Stomach (tissue), 4 donors: ENCODE measurements around the gene TMEM107.

Experiments used
- EP300 ChIP-seq: sonication (generic); formaldehyde crosslinking; IDR thresholded peaks from one replicate; pipeline ENCODE4 v1.6.1; 2017; ENCODE audit warnings: antibody characterized with exemption
- POLR2A ChIP-seq, 4 donors: fragments of 450-650 bp; IDR thresholded peaks; one replicate each; pipeline ENCODE4 v1.6.1; 2016; ENCODE audit warnings: antibody characterized with exemption in 4 of 4, control low read depth in 2 of 4, mild to moderate bottlenecking in 1 of 4, moderate library complexity in 1 of 4
- TF ChIP-seq, protein P1 (sequence below), 7 experiments: fragments of 450-650 bp in 4 of 7; fragments of 200-600 bp in 3 of 7; sonication (generic) in 3 of 7; IDR thresholded peaks; one replicate each; pipeline ENCODE4 v1.5.1; 2016 to 2019; ENCODE audit warnings: antibody characterized with exemption in 7 of 7, control low read depth in 2 of 7, mild to moderate bottlenecking in 1 of 7

DNA sequence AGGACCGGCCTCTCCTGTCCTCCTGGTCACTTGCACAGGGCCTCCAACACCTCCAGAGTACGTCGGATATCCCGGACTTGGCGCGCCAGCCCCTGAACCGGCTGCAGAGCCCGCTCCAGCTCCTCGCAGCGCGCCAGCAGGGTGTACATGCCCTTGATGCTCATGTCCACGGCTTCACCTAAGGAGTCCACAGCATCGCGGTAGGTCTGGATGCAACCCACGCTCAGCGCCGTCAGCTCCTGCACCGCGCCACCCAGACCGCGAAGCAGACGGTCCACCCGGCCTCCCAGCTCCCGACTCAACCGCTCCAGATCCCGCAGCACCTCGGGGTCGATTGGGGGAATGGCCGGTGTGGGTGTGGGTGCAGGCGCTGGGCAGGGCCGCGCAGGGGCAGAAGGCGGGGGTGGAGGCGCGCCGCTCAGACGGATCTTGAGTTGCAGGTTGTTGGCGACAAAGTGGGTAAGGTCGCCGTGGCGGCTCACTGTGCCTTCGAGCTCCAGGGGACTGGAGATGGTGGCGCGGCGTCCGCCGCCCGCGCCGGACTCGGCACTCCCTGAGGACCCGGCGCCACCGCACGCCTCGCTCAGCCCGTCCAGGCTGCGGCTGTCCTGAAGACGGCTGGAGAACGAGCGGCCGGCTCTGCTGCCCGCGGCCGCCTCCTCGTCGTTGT, 13.0 kb upstream of the TMEM107 start:
- TF ChIP-seq, protein P1, sequence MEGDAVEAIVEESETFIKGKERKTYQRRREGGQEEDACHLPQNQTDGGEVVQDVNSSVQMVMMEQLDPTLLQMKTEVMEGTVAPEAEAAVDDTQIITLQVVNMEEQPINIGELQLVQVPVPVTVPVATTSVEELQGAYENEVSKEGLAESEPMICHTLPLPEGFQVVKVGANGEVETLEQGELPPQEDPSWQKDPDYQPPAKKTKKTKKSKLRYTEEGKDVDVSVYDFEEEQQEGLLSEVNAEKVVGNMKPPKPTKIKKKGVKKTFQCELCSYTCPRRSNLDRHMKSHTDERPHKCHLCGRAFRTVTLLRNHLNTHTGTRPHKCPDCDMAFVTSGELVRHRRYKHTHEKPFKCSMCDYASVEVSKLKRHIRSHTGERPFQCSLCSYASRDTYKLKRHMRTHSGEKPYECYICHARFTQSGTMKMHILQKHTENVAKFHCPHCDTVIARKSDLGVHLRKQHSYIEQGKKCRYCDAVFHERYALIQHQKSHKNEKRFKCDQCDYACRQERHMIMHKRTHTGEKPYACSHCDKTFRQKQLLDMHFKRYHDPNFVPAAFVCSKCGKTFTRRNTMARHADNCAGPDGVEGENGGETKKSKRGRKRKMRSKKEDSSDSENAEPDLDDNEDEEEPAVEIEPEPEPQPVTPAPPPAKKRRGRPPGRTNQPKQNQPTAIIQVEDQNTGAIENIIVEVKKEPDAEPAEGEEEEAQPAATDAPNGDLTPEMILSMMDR (IDR thresholded peaks at IDR 0.05) = no peak
- no peak for TF ChIP-seq POLR2A (IDR thresholded peaks at IDR 0.05)
- TF ChIP-seq EP300 = no peak
